NCI-H2227 treated with DMSO at 0.1 percent for 48 hours (cell line): ENCODE results near the gene EVA1A.
"Not testable (repeated sequence)": the region's sequence is repeated elsewhere in the genome, so short reads cannot be mapped to it uniquely, and the experiment has no call there.

ENCODE experiments used
- DNase-seq: peaks from one replicate; lab custom pipeline; 2025; lab: John Stamatoyannopoulos, UW

The EVA1A gene

GRCh38 chr2:75516378-75517360 is 44.1 kb downstream of the EVA1A start:
- no peak for DNase-seq

DNA sequence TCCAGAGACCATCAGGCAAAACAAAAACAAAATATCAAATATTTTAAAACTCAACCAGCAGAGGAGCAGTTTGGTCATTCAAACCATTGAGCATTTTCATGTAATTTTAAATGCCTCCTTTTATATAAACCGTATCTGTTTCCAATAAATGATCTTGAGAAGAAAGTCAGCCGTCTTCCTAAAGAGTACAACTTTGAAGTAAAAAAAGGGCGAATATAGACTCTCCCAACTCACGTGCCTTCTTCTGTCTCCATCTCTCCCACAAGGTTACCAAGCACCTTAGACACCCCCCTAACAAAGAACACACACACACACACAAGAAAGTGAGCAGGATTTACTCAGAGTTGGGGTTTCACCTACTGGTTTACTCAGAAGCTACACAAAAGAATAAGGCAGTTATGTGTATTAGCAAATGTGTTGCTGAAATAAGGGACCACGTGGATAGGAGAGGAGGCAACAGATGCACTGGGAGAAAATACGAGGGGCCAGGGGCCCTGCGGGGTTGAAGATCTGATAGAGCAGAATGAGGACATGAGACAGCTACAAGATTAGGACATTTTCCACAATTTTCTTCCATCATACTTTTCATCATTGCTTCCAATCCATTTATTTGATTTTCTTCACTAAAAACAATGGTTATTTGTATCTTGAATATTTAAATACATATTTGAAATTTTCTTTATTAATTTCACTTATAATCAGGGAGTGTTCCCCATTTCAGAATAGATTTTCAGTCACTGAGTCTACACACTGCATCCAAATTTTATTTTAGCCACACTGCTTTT is 45.0 kb downstream of the EVA1A start:
- DNase-seq = no peak

GRCh38 chr2:75513616-75514170 is 47.0 kb downstream of the EVA1A start:
- no peak for DNase-seq

- DNase-seq = no peak
Measured at GRCh38 chr2:75512455-75513212, 48.1 kb downstream of the EVA1A start.

- no peak for DNase-seq
Measured at GRCh38 chr2:75506101-75506697, 54.5 kb downstream of the EVA1A start.

GRCh38 chr2:75505012-75505411 is 55.7 kb downstream of the EVA1A start:
- DNase-seq = no peak

DNA sequence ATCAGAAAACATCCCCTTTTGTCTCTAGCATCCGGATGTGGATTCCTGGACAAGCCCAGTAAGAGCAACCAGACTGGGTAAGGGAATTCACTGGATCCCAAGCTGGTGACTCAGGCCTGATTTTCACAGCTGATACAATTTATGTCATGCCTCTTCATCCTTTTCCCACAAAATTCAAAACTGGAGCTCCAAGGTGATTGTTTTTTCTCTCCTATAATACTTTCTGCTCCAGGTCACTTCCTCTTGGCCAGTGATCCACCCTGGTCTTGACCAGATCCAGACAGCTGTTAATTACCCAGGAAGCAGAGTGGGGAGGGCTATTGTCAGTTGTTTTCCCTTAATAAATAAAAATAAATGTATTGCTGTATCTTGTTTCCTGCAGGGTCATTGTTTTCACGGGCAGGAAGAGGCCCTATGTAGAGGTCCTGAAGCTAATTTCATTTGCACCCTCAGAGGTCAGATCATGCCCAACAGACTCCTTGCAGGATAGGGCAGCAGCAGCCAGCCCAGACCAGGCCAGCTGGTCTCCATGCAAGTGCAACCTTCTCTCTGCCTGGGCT is 57.6 kb downstream of the EVA1A start:
- DNase-seq = no peak

DNA sequence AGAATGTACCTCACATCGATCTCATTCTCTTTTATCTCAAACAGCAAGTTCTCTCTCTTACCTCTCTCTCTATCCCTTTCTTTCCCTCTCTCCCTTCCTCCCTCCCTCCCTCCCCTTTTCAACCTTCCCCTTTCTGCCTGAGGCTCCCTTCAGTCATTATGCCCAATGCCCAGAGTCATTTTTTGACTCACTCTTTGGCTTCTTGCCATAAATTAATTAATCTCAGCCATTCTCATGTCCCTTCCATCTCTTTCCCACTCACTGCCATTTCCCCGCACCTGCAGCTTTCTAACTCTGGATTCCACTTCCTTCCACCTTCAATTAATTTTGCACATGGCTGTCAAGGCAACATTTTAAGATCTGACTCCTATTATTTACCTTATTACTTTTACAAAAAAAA is 60.1 kb downstream of the EVA1A start:
- no peak for DNase-seq

DNA sequence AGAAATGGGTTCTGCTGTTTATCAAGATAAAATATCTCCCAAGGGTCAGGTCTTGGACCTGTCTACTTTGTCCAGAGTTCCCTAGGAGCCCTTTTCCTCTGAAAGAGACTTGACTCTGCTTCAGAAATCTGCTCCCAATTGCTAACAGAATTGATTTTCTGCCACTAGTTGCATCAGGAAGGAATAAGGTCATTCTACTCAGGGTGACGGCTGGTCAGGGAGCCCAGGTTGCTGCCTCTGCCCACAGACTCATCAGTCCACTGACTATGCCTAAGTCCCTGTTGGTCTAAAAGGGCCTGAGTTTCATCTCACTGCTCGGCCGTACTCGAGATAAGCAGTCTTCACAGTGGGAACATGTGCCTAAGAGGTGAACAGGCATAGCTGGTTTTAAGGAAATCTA is 61.2 kb downstream of the EVA1A start:
- DNase-seq = no peak

- no peak for DNase-seq
Measured at GRCh38 chr2:75498907-75499306, 61.8 kb downstream of the EVA1A start.

DNA sequence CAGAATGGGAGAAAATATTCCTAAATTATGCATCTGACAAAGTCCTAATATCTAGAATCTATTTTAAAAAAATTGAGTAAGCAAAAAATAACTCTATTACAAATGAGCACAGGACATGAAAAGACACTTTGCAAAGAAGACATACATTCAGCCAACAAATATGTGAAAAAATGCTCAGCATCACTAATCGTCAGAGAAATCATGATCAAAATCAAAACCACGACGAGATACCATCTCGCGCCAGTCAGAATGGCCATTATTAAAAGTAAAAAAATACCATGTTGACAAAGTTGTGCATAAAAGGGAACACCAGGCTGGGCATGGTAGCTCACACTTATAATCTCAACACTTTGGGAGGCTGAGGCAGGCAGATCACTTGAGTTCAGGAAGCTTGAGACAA is 63.5 kb downstream of the EVA1A start:
- no peak for DNase-seq

GRCh38 chr2:75495862-75496261 is 64.9 kb downstream of the EVA1A start:
- no peak for DNase-seq

GRCh38 chr2:75494137-75494769 is 66.5 kb downstream of the EVA1A start:
- DNase-seq = no peak

GRCh38 chr2:75493230-75493629 is 67.5 kb downstream of the EVA1A start:
- no peak for DNase-seq

DNA sequence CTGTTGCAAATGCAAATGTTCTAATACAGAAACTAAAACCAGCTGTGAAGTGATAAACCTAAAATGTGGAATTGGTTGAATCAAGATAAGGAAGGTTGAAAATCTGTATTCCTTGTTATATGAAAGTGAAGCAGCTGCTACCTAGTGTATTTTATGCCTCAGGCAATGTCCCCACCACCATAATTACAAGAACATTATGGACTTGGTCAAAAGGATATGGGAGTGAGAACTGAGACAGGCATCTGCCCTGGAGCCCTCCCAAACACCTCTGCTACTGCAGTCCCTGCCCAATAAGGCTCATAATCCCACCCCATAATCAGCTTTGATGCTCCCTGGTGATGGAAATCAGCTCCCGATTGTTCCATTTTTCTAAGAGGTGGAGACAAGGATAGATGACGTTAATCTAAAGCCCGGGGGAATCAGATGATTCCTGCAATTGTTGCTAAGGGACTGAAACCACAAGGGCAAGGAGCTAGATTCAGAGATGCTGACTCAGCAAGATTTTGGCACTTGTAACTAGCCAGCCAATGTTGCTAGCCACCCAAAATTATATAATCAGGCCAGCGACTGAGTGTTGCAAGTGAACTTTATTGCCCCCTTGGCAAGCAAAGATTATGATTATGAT is 69.5 kb downstream of the EVA1A start:
- DNase-seq = no peak

- no peak for DNase-seq
Measured at GRCh38 chr2:75489721-75490120, 71.0 kb downstream of the EVA1A start.

- no peak for DNase-seq
Measured at GRCh38 chr2:75488157-75488556, 72.6 kb downstream of the EVA1A start.

DNA sequence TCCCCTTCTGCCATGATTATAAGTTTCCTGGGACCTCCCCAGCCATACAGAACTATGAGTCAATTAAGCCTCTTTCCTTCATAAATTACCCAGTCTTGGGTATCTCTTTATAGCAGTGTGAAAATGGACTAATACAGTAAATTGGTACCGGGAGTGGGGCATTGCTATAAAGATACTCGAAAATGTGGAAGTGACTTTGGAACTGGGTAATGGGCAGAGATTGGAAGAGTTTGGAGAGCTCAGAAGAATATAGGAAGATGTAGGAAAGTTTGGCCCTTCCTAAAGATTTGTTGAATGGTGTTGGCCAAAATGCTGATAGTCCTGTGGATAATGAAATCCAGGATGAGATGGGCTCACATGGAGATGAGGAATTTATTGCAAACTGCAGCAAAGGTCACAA is 74.0 kb downstream of the EVA1A start:
- not testable (repeated sequence) for DNase-seq

GRCh38 chr2:75484840-75485239 is 75.9 kb downstream of the EVA1A start:
- DNase-seq = no peak

- DNase-seq = no peak
Measured at GRCh38 chr2:75483878-75484277, 76.9 kb downstream of the EVA1A start.
